ENCODE data around the gene AMMECR1. TPM values are rescaled to one million over a fixed set of nuclear protein-coding genes. Genes with fewer than 3 reads are reported as not detected.

Gene AMMECR1
- polyA plus RNA-seq, 1 donor from 2014 or later = 3.7 TPM

- no peaks in the 10 kb centered on the region for H3F3A ChIP-seq (ENCODE audit: insufficient read depth, low read length, poor library complexity, severe bottlenecking)
- no peak overlapping the region for H3K9ac ChIP-seq (ENCODE audit: low read length)
- no peak overlapping the region for H3K4me3 ChIP-seq (ENCODE audit: low read length)
- no peak overlapping the region for H3K4me2 ChIP-seq (ENCODE audit: low read length)
- H3K9me3 ChIP-seq (ENCODE audit: low read length) = no peaks in the 10 kb centered on the region
- H3K27me3 ChIP-seq (ENCODE audit: insufficient read depth, low read depth, low read length) = no peaks in the 10 kb centered on the region
- no peaks in the 10 kb centered on the region for H3K36me3 ChIP-seq (ENCODE audit: insufficient read depth, low read length)
- H3K79me2 ChIP-seq (replicated peaks; ENCODE audit: insufficient read depth, low read length) = no peaks in the 10 kb centered on the region
- H3K9me2 ChIP-seq (ENCODE audit: insufficient read depth, low read length) = no peaks in the 10 kb centered on the region
- no peak overlapping the region for H2AFZ ChIP-seq (ENCODE audit: low read depth, low read length)
- no peak overlapping the region for H3K27ac ChIP-seq (ENCODE audit: low read length)
- no peaks in the 10 kb centered on the region for H4K20me1 ChIP-seq (ENCODE audit: insufficient read depth)
- TF ChIP-seq EZH2 (IDR thresholded peaks at IDR 0.05; ENCODE audit: borderline replicate concordance, insufficient read depth, low read length, poor library complexity, severe bottlenecking) = no peak
- no peak for TF ChIP-seq SMC3 (conservative IDR thresholded peaks at IDR 0.05; ENCODE audit: poor library complexity)
- no peak for TF ChIP-seq REST (IDR thresholded peaks at IDR 0.05; ENCODE audit: borderline replicate concordance)
- no peak for TF ChIP-seq RAD21 (conservative IDR thresholded peaks at IDR 0.05)
- TF ChIP-seq TAF1 (IDR thresholded peaks at IDR 0.05; ENCODE audit: low read depth) = no peak
These were observed 36.5 kb downstream of the AMMECR1 start for GRCh38 chrX:110281377-110281776.

GRCh38 chrX:110280954-110281353, 36.9 kb downstream of the AMMECR1 start:
- no peak overlapping the region for H3K27ac ChIP-seq (ENCODE audit: low read length)
- no peaks in the 10 kb centered on the region for H4K20me1 ChIP-seq (ENCODE audit: insufficient read depth)
- no peak overlapping the region for H3K4me2 ChIP-seq (ENCODE audit: low read length)

More at GRCh38 chrX:110280954-110281353, 36.9 kb downstream of the AMMECR1 start:
- no peak for TF ChIP-seq RAD21 (conservative IDR thresholded peaks at IDR 0.05)
- TF ChIP-seq TAF1 (IDR thresholded peaks at IDR 0.05; ENCODE audit: low read depth) = no peak
- TF ChIP-seq EP300 (conservative IDR thresholded peaks at IDR 0.05; ENCODE audit: poor library complexity, severe bottlenecking) = no peak
- no peak for TF ChIP-seq POLR2AphosphoS5 (IDR thresholded peaks at IDR 0.05)
- no peak for TF ChIP-seq MXI1 (conservative IDR thresholded peaks at IDR 0.05; ENCODE audit: poor library complexity, severe bottlenecking)
- no peak for TF ChIP-seq CTCF (IDR thresholded peaks at IDR 0.05; ENCODE audit: poor library complexity, severe bottlenecking)
- TF ChIP-seq REST (IDR thresholded peaks at IDR 0.05; ENCODE audit: borderline replicate concordance) = no peak
- no peak for TF ChIP-seq SMC3 (conservative IDR thresholded peaks at IDR 0.05; ENCODE audit: poor library complexity)
- no peak for TF ChIP-seq EZH2 (IDR thresholded peaks at IDR 0.05; ENCODE audit: borderline replicate concordance, insufficient read depth, low read length, poor library complexity, severe bottlenecking)
- no peaks in the 10 kb centered on the region for H3F3A ChIP-seq (ENCODE audit: insufficient read depth, low read length, poor library complexity, severe bottlenecking)
- H3K4me3 ChIP-seq (ENCODE audit: low read length) = no peak overlapping the region
- no peaks in the 10 kb centered on the region for H3K36me3 ChIP-seq (ENCODE audit: insufficient read depth, low read length)
- H3K9me3 ChIP-seq (ENCODE audit: low read length) = no peaks in the 10 kb centered on the region
- H2AFZ ChIP-seq (ENCODE audit: low read depth, low read length) = no peak overlapping the region
- no peaks in the 10 kb centered on the region for H3K9me2 ChIP-seq (ENCODE audit: insufficient read depth, low read length)
- H3K9ac ChIP-seq (ENCODE audit: low read length) = no peak overlapping the region
- H3K79me2 ChIP-seq (replicated peaks; ENCODE audit: insufficient read depth, low read length) = no peaks in the 10 kb centered on the region
- H3K27me3 ChIP-seq (ENCODE audit: insufficient read depth, low read depth, low read length) = no peaks in the 10 kb centered on the region

Data from neural cell (in vitro differentiated cells).